Activated effector memory CD4-positive, alpha-beta T cell treated with Interleukin-2 at 50 U/mL for 16 hours (primary cell): ENCODE data around the gene LRMDA.

ENCODE experiments used
- DNase-seq: peaks from one replicate; pipeline ENCODE4 v3.0.0-alpha.2; 2020

Gene LRMDA

DNA sequence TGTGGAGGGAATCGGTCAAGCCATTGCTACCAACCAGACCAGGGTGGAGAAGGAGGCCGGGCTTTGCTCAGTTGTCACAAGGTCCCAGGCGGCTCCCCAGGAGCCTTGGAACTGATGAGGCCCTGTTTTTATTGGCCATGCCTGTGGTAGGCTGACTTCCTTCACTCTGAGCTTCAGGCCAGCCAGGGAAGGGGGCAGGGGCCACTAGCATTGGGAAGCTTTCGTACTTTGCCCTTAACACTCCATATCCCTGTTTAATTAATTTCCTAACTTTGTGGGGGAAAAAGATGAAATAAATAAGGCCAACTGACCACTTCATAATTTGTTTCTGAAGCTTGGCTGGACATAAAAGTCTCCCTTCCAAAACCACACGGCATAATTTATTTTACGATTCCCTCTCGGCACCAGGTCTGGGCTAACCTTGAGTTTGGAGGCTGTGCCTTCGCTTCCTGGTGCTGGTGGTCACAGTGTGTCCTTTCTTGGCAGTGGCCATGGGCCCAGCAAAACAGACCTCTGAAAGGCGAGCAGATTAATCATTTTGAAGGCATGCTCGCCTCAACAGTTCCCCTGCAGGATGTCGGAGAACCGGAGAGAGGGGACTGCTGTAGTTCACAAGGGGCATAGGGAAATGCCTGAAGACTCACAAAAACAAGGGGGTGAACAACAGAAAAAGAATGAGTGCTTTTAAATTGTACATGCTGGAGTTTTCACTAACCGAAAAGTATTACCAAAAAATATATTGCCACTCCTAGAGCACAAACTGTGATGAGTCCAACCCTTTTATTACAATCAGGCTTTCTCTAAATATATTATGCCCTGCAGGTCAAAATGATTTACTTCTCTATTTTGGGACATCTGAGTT, 966.0 kb downstream of the LRMDA start:
- DNase-seq: no peak

- no peak for DNase-seq
Observed at GRCh38 chr10:76398043-76398710, 966.8 kb downstream of the LRMDA start.

DNA sequence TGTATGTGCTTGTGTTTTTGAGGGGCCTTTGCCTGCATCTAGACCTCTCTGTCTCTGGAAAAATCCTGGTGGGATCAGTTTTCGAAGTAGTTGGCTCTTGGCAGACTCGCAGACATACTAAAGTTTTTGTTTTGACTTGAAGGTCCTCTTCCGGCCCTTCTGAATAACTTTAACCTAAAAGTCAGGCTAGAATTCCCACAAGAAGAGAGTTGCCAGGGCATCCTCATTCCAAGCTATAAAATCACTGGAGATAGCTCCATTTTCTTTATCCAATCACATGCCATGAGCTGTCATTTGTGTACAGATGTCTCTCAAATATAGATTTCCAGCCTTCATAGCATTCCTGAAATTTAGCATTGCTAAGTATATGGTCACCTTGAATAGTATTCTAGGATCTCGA, 967.8 kb downstream of the LRMDA start:
- no peak for DNase-seq

DNA sequence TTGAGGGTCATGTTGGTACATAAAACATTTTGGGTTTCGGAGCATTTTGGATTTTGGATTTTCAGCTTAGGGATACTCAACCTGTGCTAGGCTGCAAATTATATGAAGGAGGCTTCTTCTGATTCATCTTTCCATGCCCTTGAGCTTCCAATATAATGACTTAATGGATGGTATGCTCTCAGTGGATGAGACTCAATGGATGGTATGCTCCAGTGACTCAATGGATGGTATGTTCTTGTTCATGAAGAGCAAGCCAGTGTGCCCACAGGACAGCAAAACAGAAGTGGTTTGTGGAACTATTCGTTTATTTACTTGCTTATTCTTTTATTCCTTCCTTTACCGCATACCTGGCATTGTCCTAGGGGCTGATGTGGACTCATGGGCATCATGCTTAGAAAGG, 969.6 kb downstream of the LRMDA start:
- no peak for DNase-seq

DNA sequence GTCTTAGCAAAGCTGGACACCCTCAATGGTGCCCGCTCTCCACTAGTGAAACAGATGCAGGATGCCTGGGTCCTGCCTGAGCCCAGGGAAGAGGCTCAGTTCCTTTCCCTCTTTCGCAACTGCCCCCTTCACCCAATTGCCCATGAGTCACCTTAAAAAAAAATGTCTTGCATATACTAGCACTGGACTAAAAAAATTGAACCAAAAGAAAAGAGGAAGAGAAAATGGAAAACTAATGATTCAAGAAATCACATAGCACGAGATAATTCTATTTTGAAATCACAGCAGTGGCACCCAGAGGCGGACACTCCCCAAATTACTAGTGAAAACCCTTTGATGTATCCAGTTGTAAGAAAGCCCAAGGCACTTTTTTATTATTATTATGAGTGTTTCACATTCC, 972.5 kb downstream of the LRMDA start:
- DNase-seq: no peak

DNA sequence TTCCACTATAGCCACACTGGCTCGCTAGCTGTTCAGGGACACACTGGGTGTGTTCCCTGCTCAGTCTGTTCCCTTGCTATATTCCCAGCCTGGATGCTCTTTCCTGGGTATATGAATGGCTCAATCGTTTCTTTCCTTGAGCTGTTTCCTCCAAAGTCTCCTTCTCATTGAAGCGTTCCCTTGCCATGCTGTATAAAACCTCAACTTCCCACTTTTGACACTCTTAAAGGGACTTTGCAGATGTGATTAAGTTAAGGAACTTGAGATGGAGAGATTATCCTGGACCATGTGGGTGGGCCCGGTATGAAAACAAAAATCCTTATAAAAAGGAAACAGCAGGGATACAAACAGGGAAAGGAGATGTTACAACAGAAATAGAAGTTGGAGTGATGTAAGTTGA, 973.1 kb downstream of the LRMDA start:
- DNase-seq: no peak

- no peak for DNase-seq
Observed at GRCh38 chr10:76405922-76406321, 974.5 kb downstream of the LRMDA start.

- no peak for DNase-seq
Observed at GRCh38 chr10:76408646-76409045, 977.2 kb downstream of the LRMDA start.

- no peak for DNase-seq
Observed at GRCh38 chr10:76411729-76412435, 980.5 kb downstream of the LRMDA start.

DNA sequence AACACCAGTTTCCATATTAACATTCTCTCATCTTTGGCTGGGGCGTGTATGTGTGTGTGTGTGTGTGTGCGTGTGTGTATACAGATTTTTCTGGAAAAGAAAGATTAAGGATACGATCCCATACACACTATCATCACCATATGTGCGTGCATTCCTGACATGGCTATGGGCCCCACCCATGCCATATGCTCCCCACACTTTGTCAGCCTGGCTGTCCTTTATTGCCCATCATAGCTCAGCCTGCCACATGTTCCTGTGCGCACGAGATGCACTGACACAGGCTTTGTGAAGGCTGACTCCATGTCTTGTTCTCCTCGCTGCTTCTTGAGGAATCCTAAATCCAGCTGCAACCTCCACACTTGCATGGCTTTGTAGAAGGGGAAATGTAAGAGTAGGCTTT, 984.1 kb downstream of the LRMDA start:
- DNase-seq: no peak

DNA sequence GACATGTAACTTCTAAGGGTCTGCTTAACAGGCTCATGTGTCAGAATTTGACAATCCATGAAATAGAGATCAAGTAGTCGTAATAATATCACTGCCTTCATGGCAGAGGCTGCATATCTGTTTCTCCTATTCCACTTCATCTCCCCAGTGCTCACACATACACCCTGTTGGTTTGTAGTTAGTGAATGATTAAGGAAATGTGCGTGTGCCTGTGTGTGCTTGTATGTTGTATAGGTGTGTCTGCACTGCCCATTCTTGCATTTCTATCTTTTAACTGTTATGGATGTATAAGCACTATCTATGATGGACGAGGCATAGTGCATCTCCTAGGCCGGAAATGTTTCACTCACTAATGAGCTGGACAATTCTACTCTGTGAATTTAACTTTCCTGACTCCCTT, 985.2 kb downstream of the LRMDA start:
- DNase-seq: no peak

DNA sequence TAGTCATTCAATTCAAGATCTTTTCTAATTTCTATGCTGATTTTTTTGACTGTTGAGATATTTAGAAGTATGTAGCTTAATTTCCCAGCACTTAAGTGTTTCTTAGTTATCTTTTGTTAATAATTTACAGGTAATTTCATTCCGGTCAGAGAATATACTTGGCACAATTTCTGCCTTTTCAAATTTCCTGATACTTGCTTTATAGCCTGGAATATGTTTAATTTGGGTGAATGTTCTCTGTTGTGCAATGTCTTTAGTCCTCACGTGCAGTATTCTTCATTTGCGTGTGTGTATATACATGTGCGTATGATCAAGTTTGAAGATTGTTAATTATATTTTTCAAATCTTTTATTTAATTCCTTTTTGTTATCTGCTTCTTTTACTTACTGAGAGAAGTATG, 989.3 kb downstream of the LRMDA start:
- no peak for DNase-seq

GRCh38 chr10:76422769-76423168, 991.3 kb downstream of the LRMDA start:
- DNase-seq: no peak

DNA sequence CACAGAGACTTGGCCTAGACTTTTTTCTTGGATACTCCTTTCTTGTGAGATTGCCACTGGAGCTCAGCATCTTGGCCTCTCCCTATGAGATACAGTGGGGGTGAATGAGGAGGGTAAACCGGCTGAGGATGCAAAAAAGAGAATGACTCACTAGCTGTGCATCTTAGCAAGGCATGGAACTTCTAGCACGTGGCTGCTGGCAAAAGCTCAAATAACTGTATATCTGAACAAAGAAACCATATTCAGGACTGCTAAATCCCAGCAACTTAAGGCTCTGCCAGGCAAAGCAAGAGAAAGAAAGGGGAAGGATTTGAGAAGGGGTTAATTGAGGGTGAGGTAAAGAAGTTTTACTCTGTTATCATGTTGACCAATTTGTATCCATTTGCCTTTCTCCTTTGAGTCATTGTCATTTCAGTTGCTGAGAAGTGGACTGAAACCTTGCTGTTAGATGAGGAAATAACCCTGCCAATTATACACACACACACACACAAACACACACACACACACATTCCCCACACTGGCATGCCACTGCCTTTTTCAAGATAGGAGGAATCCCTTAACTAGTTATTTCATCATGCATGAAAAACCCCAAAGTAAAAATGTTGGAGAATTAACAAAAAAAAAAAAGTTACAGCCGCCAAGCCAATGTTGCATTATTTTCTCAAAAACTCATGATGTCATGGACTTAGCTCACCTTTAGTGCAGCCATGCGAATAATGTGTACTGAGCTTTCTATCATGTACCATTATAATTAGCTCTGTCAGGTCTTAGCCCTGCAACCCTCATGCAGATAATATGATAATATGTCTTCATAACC, 997.3 kb downstream of the LRMDA start:
- no peak for DNase-seq

GRCh38 chr10:76429368-76430060, 998.1 kb downstream of the LRMDA start:
- no peak for DNase-seq

DNA sequence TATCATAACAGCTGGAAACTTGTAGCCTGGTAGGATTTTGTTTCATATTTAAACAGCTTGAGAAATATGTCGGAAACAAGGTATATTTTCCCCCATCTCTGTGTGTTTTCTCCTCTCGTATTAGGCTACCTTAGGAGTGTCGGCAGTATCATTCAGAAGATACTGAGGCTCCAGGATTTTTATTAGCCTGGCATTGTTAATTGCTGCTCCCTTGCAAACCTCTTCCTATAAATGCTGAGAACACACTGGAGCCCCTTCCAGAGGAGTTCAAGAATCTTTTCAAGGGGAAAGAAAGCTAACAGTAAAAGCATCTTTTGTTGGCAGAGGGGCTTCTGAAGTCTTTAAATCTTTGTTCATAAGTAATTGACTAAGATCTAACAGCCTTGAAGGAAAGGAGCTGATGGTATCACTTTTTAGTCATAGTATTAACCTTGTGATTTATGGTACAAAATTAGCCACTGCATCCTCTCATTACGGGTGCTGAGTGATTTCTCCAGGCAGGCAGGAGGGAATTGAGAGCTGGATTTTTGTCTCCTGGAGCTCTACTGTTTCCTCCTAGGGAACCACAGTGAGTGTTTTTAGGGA, 998.7 kb downstream of the LRMDA start:
- DNase-seq: no peak

DNA sequence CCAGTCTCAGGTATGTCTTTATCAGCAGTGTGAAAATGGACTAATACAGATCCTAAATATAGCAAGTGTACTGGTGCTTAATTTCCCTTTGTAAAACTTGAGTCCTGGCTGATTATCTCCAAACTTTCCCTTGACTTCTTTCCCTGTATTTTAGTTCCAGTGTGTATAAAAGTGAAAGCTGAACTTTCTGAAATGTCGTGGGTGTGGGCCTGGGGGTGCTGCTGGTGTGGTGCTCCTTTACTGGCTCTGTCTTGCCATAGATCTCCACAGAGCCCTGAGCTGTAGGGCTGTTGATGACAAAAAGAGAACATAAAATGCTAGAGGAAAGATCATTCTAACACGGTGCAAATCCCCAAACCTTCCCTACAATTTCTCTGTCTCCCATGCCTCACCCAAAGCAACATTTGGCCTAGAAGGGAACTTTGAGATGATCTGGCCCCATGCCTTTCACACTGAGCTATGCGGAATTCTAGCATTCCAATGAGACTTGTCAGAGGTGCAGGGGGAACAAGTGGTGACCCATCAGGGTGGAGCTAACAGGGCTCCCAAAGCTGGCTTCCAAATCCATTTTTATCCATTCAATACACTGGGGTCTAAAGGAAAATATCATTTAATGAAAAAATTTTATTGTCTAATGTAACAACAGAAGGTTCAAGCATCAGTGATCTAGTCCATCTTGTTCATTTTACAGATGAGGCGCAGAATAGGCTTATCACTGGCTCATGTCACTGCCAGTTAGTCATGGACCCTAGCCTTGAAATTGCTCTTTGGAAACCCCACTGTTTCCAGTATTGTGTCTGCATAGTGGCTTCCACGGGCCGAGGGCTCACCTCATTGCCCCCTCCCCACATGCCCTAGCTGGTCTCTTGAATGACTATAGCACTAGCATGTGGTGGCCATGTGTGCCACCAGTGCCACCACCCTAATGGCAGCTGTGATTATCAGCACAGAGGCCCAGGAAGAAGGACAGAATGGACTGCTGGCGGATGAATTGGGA, 1000.9 kb downstream of the LRMDA start:
- DNase-seq: no peak

- DNase-seq: no peak
Observed at GRCh38 chr10:76433161-76434005, 1002.0 kb downstream of the LRMDA start.

DNA sequence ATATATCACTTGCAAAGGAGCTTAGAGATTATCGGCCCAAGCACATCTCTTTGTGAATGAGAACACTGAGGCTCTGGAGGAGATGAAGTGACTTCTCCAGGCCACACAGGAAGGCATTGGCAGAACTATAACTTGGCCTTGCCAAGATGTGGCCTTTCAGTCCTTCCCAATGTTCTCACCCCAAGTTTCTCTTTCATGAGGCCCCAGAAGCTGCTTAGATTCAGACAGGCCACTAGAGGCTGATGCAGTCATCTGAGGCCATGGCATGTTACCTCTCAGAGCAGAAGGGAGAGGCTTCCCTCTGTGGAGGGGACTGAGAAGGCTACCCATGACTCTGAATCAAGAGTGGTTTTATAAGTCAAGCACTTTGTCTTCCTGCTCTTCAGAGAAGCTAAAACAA, 1003.7 kb downstream of the LRMDA start:
- no peak for DNase-seq

DNA sequence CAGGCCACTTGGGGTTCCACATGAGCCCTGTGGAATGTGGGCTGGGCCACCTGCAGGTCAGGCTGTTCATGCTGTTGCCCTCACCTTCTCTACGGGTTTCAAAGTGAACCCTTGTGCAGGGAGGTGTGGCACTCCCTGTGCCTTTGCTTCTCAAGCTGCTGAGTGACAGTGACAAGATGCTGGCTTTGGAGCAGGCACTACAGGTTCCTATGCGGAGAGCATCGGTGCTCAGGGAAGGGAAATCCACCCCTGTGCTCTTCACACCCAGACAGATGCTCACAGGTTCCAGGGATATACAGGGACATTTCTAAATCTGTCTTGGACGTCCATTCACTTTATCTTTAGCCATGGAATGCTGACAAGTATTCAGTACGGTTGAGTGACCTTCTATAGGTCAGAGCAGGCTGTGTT, 1005.0 kb downstream of the LRMDA start:
- no peak for DNase-seq
